ENCODE results near the gene SSPN.

Gene SSPN

GRCh38 chr12:26279908-26280307 lies 84.5 kb downstream of the SSPN start:
- no peak for DNase-seq (ENCODE audit: low read depth)
- H3K4me3 ChIP-seq (ENCODE audit: low read length) = no peak overlapping the region
- TF ChIP-seq, protein P1, sequence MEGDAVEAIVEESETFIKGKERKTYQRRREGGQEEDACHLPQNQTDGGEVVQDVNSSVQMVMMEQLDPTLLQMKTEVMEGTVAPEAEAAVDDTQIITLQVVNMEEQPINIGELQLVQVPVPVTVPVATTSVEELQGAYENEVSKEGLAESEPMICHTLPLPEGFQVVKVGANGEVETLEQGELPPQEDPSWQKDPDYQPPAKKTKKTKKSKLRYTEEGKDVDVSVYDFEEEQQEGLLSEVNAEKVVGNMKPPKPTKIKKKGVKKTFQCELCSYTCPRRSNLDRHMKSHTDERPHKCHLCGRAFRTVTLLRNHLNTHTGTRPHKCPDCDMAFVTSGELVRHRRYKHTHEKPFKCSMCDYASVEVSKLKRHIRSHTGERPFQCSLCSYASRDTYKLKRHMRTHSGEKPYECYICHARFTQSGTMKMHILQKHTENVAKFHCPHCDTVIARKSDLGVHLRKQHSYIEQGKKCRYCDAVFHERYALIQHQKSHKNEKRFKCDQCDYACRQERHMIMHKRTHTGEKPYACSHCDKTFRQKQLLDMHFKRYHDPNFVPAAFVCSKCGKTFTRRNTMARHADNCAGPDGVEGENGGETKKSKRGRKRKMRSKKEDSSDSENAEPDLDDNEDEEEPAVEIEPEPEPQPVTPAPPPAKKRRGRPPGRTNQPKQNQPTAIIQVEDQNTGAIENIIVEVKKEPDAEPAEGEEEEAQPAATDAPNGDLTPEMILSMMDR (IDR thresholded peaks at IDR 0.05; ENCODE audit: insufficient read depth, low read depth, low read length, missing control alignments) = no peak

- DNase-seq (ENCODE audit: low read depth) = no peak
- TF ChIP-seq, protein P1 (IDR thresholded peaks at IDR 0.05; ENCODE audit: insufficient read depth, low read depth, low read length, missing control alignments) = no peak
- no peak overlapping the region for H3K4me3 ChIP-seq (ENCODE audit: low read length)
Observed at GRCh38 chr12:26280869-26281268, 85.5 kb downstream of the SSPN start.

DNA sequence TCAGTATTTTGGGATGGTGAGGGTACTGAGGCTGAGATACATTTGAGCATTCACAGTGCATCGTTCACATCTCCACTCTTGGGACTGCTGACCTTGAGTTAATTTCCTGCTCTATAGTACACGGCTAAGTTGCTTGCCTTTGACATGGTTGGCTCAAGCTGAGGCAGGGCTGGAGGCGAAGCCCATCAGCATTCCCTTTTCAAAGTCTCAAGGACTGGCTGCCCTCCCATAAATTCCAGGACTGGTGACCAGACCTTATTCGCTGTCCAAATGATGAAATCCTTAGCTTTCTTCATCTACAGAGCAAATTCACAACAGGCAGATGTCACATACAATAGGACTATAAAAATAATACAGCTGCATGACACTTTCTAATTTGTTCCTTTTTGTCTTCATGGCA lies 85.9 kb downstream of the SSPN start:
- H3K4me3 ChIP-seq (ENCODE audit: low read length) = no peak overlapping the region
- DNase-seq (ENCODE audit: low read depth) = no peak
- TF ChIP-seq, protein P1 (IDR thresholded peaks at IDR 0.05; ENCODE audit: insufficient read depth, low read depth, low read length, missing control alignments) = no peak

DNA sequence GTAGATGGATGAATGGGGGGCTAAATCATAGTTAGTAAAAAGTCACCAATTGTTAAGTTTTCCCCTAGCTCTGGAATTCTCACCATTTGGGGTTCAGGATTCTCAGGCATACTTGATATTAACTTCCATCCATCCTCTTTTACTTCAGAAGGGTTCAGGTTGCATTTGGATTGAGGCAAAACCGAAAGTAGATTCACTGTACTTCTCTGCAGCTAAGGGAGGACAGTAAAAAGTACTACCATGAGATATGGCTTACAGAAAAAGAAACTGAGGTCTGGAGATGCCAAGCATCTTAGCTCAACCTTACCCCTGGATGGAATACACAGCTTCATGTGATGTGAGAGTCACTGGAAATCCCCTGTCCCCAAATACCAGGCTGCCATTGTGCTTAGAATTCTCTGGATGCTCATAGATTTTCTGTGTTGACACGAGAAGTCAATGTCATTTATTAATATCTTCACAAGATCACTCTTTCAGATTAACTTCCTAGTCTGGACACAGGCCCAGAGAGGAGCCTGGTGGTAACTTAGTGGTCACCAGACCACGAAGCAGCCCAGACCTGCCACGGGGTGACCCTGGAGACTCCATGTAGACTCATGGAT lies 87.1 kb downstream of the SSPN start:
- TF ChIP-seq, protein P1 (IDR thresholded peaks at IDR 0.05; ENCODE audit: insufficient read depth, low read depth, low read length, missing control alignments) = no peak
- no peak for DNase-seq (ENCODE audit: low read depth)
- H3K4me3 ChIP-seq (ENCODE audit: low read length) = no peak overlapping the region

- no peak overlapping the region for H3K4me3 ChIP-seq (ENCODE audit: low read length)
- TF ChIP-seq, protein P1 (IDR thresholded peaks at IDR 0.05; ENCODE audit: insufficient read depth, low read depth, low read length, missing control alignments) = no peak
Observed at GRCh38 chr12:26283046-26283445, 87.7 kb downstream of the SSPN start.

DNA sequence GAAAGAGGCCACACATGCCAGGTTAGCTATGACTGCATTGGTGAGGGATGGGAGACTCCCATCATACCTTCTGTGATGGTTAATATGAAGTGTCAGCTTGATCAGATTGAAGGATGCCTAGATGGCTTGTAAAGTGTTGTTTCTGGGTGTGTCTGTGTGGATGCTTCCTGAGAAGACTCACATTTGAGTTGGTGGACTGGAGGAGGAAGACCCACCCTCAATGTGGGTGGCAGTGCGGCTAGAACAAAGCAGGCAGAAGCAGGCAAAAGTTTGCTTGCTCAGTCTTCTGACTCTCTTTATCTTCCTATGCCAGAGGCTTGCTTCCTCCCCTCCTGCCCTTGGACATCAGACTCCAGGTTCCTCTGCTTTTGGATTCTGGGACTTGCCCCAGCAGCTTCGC lies 88.2 kb downstream of the SSPN start:
- DNase-seq (ENCODE audit: low read depth) = no peak
- TF ChIP-seq, protein P1 (IDR thresholded peaks at IDR 0.05; ENCODE audit: insufficient read depth, low read depth, low read length, missing control alignments) = no peak
- H3K4me3 ChIP-seq (ENCODE audit: low read length) = no peak overlapping the region

More at GRCh38 chr12:26283046-26283445, 87.7 kb downstream of the SSPN start:
- DNase-seq (ENCODE audit: low read depth) = no peak

- TF ChIP-seq, protein P1 (IDR thresholded peaks at IDR 0.05; ENCODE audit: insufficient read depth, low read depth, low read length, missing control alignments) = no peak
- no peak for DNase-seq (ENCODE audit: low read depth)
- no peak overlapping the region for H3K4me3 ChIP-seq (ENCODE audit: low read length)
Observed at GRCh38 chr12:26285401-26285800, 90.0 kb downstream of the SSPN start.
